HAP-1 (cell line): ENCODE measurements around the gene TRIM22.
"Not testable (repeated sequence)": the region's sequence is repeated elsewhere in the genome, so short reads cannot be mapped to it uniquely, and the experiment has no call there.

ENCODE experiments used
- DNase-seq, 2 experiments: peaks; one replicate each; pipeline ENCODE4 v3.0.0-alpha.2; 2016 to 2020; ENCODE audit warnings: low spot score in 2 of 2
- H3K27me3 ChIP-seq: fragments of 250-450 bp; sonication (Bioruptor Pico); 2 replicates; pipeline ENCODE4 v1.5.1; 2020; ENCODE audit warnings: low read depth, mild to moderate bottlenecking, moderate library complexity
- H3K36me3 ChIP-seq: fragments of 250-450 bp; sonication (Bioruptor Pico); replicated peaks from 2 replicates; pipeline ENCODE4 v1.5.1; 2020; ENCODE audit warnings: mild to moderate bottlenecking
- H3K4me1 ChIP-seq: fragments of 250-450 bp; sonication (Bioruptor Pico); 2 replicates; pipeline ENCODE4 v1.5.1; 2020; ENCODE audit warnings: mild to moderate bottlenecking
- H3K4me3 ChIP-seq: fragments of 250-450 bp; sonication (Bioruptor Pico); 2 replicates; pipeline ENCODE4 v1.5.1; 2020; ENCODE audit warnings: mild to moderate bottlenecking, moderate library complexity
- H3K9me3 ChIP-seq: fragments of 250-450 bp; sonication (Bioruptor Pico); 2 replicates; pipeline ENCODE4 v1.5.1; 2020; ENCODE audit warnings: mild to moderate bottlenecking, moderate library complexity
- in situ Hi-C: fragments of 300-500 bp; cut with MboI; formaldehyde crosslinking; loops from 3 replicates; pipeline ENCODE4 v1.14.3; 2020; ENCODE audit warnings: low sequenced_read_pairs, inconsistent platforms, mixed read lengths

The TRIM22 gene, protein sequence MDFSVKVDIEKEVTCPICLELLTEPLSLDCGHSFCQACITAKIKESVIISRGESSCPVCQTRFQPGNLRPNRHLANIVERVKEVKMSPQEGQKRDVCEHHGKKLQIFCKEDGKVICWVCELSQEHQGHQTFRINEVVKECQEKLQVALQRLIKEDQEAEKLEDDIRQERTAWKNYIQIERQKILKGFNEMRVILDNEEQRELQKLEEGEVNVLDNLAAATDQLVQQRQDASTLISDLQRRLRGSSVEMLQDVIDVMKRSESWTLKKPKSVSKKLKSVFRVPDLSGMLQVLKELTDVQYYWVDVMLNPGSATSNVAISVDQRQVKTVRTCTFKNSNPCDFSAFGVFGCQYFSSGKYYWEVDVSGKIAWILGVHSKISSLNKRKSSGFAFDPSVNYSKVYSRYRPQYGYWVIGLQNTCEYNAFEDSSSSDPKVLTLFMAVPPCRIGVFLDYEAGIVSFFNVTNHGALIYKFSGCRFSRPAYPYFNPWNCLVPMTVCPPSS

GRCh38 chr11:5689551-5689983, at the start of gene TRIM22:
TRIM22 (plus strand) TSS chr11:5689790; CDS start chr11:5696233, 6,443 bp downstream.
- in situ Hi-C loops, result no loop called here
- peak; percentile 79 to 98 for DNase-seq
- H3K4me3 ChIP-seq, result peak within 1 kb of the TSS; percentile 29

GRCh38 chr11:5639953-5640352, 49.6 kb upstream of the TRIM22 start:
- in situ Hi-C loops, result no loop called here
- Histone ChIP-seq H3K36me3 (no peaks in the 10 kb centered on the region), H3K27me3 (no peaks in the 10 kb centered on the region), H3K4me1 (no peaks in the 10 kb centered on the region), H3K9me3 (no peaks in the 10 kb centered on the region), H3K4me3 (no peak overlapping the region)
- no peak for DNase-seq

More at GRCh38 chr11:5689551-5689983, at the start of gene TRIM22:
- H3K27me3 ChIP-seq, result no peaks in the 10 kb centered on the region
- H3K9me3 ChIP-seq, result no peaks in the 10 kb centered on the region
- H3K36me3 ChIP-seq, result no peaks in the 10 kb centered on the region
- H3K4me1 ChIP-seq, result peaks cover 30% of the 10 kb centered on the region

DNA sequence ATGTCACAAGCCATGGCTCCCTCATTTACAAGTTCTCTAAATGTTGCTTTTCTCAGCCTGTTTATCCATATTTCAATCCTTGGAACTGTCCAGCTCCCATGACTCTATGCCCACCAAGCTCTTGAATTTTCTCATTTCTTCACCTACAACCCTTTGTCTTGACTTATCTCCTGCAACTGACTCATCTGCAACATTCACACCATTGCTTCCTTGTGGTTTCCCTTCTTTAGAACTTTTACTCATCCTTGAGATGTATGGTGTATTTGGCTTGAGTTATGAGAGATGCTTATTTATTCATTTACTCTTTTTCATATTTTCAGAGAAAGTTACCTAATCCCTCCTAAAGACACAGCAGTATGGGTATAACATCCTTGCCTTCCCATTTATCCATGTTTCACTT, 46.0 kb upstream of the TRIM22 start:
- in situ Hi-C loops, result no loop called here
- DNase-seq, result no peak
- no peaks in the 10 kb centered on the region for H3K4me1 ChIP-seq

DNA sequence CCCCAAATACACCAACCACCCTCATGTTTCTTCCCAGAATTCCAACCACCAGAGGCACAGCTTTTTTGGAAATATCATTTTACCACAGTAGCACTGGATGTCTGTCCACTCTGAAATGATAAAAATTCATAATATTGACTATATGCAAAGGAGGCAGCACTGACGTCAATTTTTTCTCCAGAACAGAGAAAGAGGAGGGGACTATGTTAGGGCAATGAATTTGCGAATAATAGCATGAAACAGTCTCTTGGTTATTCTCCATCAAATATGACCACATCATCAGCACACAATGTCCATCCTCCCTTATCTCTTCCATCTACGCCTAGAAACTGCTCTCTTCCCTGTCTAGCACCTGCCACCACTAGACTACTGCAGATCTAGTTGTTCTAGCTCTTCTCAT, 43.5 kb upstream of the TRIM22 start:
- no peaks in the 10 kb centered on the region for H3K36me3 ChIP-seq
- H3K27me3 ChIP-seq, result no peaks in the 10 kb centered on the region
- no peaks in the 10 kb centered on the region for H3K9me3 ChIP-seq
- no peak for DNase-seq
- H3K4me1 ChIP-seq, result no peaks in the 10 kb centered on the region
- no peak overlapping the region for H3K4me3 ChIP-seq
- in situ Hi-C loops, result no loop called here

More for the DNA sequence above, 46.0 kb upstream of the TRIM22 start:
- Histone ChIP-seq H3K27me3 (no peaks in the 10 kb centered on the region), H3K9me3 (no peaks in the 10 kb centered on the region), H3K4me3 (no peak overlapping the region), H3K36me3 (no peaks in the 10 kb centered on the region)

DNA sequence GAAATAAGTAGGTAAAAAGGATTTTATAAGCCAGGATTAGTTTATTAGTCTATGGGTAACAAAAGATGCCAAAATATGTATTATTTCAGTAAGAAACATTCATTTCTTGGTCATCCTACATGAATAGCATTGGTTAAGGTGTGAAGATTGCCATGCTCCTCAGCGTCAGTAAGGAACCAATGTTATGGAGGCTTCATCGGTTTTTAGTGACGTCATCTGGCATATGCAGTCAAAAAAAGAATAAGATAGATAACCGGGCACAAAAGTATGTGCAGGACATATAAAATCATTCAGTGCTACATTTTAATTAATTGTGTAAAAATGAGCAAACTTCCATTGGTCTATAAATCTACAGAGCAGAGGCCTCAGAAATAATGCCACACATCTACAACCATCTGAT, 34.1 kb upstream of the TRIM22 start:
- no peaks in the 10 kb centered on the region for H3K27me3 ChIP-seq
- H3K4me1 ChIP-seq, result no peaks in the 10 kb centered on the region
- DNase-seq, result no peak
- H3K4me3 ChIP-seq, result no peak overlapping the region
- peaks cover 3% of the 10 kb centered on the region; the same call in 1 of the 2 replicates for H3K9me3 ChIP-seq
- H3K36me3 ChIP-seq, result no peaks in the 10 kb centered on the region
- in situ Hi-C loops, result no loop called here

- in situ Hi-C loops, H3K36me3 ChIP-seq, DNase-seq, H3K27me3 ChIP-seq, H3K4me3 ChIP-seq, H3K4me1 ChIP-seq, H3K9me3 ChIP-seq: not testable (repeated sequence)
Observed at GRCh38 chr11:5656956-5657355, 32.6 kb upstream of the TRIM22 start.

GRCh38 chr11:5658318-5658717, 31.3 kb upstream of the TRIM22 start:
- Histone ChIP-seq H3K36me3 (no peaks in the 10 kb centered on the region), H3K27me3 (no peaks in the 10 kb centered on the region), H3K4me1 (no peaks in the 10 kb centered on the region), H3K9me3 (no peaks in the 10 kb centered on the region), H3K4me3 (no peak overlapping the region)
- in situ Hi-C loops, result no loop called here
- no peak for DNase-seq

DNA sequence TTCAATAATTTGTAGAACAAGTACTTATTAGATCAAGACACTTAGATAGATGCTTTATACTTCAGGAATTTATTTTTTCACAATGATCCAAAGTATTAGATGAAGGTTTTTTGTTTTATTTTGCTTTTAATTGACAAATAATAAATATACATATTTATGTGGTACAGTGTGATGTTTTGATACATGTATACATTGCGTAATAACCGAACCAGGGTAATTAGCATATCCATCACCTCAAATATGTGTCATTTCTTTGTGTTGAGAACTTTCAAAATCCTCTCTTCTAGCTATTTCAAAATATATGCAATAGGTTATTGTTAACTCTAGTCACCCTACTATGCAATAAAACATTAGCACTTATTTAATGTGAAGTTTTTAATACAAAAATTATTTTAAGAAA, 26.1 kb upstream of the TRIM22 start:
- no peaks in the 10 kb centered on the region for H3K9me3 ChIP-seq
- in situ Hi-C loops, result no loop called here
- peaks cover 9% of the 10 kb centered on the region for H3K36me3 ChIP-seq
- no peaks in the 10 kb centered on the region for H3K4me1 ChIP-seq
- DNase-seq, result no peak
- H3K27me3 ChIP-seq, result no peaks in the 10 kb centered on the region
- H3K4me3 ChIP-seq, result no peak overlapping the region

DNA sequence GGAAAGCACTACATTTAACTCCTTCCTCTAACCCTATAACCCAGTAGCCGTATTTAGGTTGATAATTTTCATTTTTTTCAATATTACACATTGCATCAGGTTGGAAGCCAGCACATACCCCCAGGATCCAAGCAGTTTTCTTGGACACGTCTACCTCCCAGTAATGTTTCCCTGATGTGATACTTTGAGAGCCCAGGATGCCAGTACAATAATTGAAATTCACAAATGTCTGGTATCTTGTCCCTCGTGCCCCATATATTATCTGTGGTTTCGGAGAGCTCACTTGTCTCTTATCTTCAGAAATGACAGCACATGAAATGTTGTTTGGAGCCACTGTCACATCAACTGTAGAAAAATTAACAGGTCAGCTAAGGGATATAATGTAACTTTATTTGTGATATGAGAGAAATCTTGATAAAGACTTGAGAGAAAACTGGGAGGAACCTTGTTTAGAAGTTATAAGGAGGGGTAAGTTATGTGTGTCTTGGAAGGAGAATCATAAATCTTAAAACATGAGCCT, 24.5 kb upstream of the TRIM22 start:
- DNase-seq, result no peak
- in situ Hi-C loops, result no loop called here
- Histone ChIP-seq H3K9me3 (no peaks in the 10 kb centered on the region), H3K27me3 (no peaks in the 10 kb centered on the region), H3K36me3 (peaks cover 12% of the 10 kb centered on the region), H3K4me3 (no peak overlapping the region), H3K4me1 (no peaks in the 10 kb centered on the region)

DNA sequence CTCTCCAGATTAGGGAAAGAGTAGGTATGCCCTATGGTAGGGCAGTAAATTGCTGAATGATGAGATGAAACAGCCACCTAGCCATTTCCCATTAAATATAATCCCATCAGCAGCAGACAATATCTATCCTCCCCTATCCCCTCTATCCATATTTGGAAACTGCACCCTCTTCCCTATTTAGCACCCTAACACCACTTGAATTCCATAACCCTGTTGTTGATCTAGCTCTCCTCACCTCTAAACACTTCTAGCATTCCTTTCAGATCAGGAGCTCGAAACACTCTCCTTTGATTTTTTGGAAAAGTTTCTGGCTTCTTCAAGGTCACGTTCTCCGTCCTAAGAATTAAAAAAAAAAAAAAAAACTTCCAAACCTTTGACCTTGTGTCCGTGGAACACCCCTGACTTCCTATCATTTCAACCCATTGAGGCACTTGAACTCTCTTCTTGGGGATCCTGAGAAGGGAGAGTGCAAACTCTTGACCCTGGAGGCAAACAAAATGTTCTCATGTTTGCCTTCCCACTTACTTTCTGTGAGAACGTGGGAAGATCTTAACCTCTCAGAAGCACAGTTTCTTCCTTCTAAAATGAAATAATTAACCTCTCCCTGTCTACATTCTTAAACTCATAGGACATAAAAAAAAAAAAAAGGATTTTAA, 23.7 kb upstream of the TRIM22 start:
- H3K36me3 ChIP-seq, result peaks cover 12% of the 10 kb centered on the region
- in situ Hi-C loops, result no loop called here
- no peak for DNase-seq
- no peak overlapping the region for H3K4me3 ChIP-seq
- H3K4me1 ChIP-seq, result no peaks in the 10 kb centered on the region
- H3K9me3 ChIP-seq, result no peaks in the 10 kb centered on the region
- H3K27me3 ChIP-seq, result no peaks in the 10 kb centered on the region

- in situ Hi-C loops, result no loop called here
- Histone ChIP-seq H3K27me3 (no peaks in the 10 kb centered on the region), H3K4me3 (no peak overlapping the region), H3K36me3 (peaks cover 12% of the 10 kb centered on the region), H3K9me3 (no peaks in the 10 kb centered on the region), H3K4me1 (no peaks in the 10 kb centered on the region)
- DNase-seq, result no peak
Observed at GRCh38 chr11:5666402-5666793, 23.2 kb upstream of the TRIM22 start.

DNA sequence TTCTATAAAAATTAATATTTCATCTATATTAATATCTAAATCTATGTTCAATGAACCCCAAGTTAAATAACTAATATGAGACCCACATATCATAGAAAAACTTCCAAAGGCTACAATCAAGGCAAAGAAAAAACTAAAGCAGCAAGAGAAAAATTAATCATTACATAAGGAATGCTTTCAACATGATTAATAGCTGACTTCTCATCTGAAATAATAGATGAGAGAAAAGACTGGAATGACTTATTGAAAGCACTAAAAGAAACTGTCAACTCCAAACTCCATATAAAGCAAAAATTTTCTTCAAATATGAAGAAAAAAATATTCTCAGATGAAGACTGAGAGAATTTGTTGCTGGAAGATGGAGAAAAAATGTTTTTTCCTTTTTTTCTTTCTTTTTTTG, 17.8 kb upstream of the TRIM22 start:
- Histone ChIP-seq H3K27me3 (no peaks in the 10 kb centered on the region), H3K36me3 (peaks cover 3% of the 10 kb centered on the region), H3K4me3 (no peak overlapping the region), H3K9me3 (no peaks in the 10 kb centered on the region), H3K4me1 (no peaks in the 10 kb centered on the region)
- no peak for DNase-seq
- in situ Hi-C loops, result no loop called here

DNA sequence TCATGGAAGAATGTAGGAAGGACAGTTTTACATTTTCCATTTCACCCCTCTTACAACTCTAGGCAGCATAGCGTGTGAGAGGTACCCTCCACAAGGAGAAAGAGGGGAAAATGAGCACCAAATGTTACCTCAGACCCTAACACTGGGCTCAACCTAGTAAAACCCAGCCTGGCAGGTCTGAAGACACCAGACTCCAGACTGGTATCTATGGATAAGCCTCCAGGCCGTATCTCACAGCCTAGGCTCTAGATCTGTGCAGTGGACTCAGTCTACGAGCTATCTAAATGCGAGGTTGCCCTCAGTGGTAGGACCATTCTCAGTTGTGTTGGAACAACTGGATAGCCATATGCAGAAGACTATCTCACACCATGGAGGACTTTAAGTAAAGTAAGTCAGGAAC, 15.2 kb upstream of the TRIM22 start:
- Histone ChIP-seq H3K27me3 (no peaks in the 10 kb centered on the region), H3K36me3 (peaks cover 21% of the 10 kb centered on the region), H3K9me3 (no peaks in the 10 kb centered on the region), H3K4me1 (no peaks in the 10 kb centered on the region), H3K4me3 (no peak overlapping the region)
- in situ Hi-C loops, result no loop called here
- no peak for DNase-seq

GRCh38 chr11:5679811-5680210, 9.8 kb upstream of the TRIM22 start:
- H3K4me3 ChIP-seq, result no peak overlapping the region
- in situ Hi-C loops, result no loop called here

More at GRCh38 chr11:5679811-5680210, 9.8 kb upstream of the TRIM22 start:
- Histone ChIP-seq H3K9me3 (no peaks in the 10 kb centered on the region), H3K36me3 (peaks cover 19% of the 10 kb centered on the region), H3K27me3 (no peaks in the 10 kb centered on the region), H3K4me1 (peaks cover 6% of the 10 kb centered on the region)
- DNase-seq, result no peak
